ENCODE results near the gene ZG16B.

DNA sequence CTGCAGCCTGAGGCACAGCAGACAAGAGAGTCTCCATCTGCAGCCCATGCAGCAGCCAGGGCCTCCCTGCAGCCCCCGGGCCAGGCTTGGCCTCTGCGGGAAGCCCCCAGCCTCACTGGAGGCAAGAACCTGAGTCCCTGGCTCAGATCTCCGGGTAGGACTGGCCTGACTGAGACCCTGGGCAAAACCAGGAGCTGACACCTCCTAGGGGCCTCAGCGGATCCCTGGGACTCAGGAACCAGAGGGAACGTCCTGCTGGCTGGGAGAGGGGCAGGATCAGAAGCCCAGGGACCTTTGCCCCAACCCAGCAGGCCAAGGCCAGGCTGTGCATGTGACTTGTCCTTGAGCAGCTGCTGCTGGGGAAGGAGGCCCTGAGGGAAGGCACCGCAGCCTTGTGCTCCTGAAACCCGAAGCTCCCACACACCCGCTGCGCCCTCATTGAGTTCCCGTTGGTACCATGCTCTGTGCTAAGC, 14.8 kb upstream of the ZG16B start:
- TF ChIP-seq MAX (IDR thresholded peaks at IDR 0.05) (no peak), POLR2AphosphoS5 (IDR thresholded peaks at IDR 0.05; ENCODE audit: low read depth, low read length) (no peak), POLR2A (IDR thresholded peaks at IDR 0.05; ENCODE audit: borderline replicate concordance, extremely low read depth, insufficient read depth, insufficient read length) (no peak), EZH2phosphoT487 (IDR thresholded peaks at IDR 0.05; ENCODE audit: borderline replicate concordance) (no peak), REST (IDR thresholded peaks at IDR 0.05; ENCODE audit: low read depth) (no peak), SP1 (IDR thresholded peaks at IDR 0.05; ENCODE audit: low read depth) (no peak), EZH2 (IDR thresholded peaks at IDR 0.05) (no peak), RAD21 (IDR thresholded peaks at IDR 0.05; ENCODE audit: low read depth) (no peak)
- TF ChIP-seq, protein P1, sequence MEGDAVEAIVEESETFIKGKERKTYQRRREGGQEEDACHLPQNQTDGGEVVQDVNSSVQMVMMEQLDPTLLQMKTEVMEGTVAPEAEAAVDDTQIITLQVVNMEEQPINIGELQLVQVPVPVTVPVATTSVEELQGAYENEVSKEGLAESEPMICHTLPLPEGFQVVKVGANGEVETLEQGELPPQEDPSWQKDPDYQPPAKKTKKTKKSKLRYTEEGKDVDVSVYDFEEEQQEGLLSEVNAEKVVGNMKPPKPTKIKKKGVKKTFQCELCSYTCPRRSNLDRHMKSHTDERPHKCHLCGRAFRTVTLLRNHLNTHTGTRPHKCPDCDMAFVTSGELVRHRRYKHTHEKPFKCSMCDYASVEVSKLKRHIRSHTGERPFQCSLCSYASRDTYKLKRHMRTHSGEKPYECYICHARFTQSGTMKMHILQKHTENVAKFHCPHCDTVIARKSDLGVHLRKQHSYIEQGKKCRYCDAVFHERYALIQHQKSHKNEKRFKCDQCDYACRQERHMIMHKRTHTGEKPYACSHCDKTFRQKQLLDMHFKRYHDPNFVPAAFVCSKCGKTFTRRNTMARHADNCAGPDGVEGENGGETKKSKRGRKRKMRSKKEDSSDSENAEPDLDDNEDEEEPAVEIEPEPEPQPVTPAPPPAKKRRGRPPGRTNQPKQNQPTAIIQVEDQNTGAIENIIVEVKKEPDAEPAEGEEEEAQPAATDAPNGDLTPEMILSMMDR (IDR thresholded peaks at IDR 0.05 in 2 of 3, conservative IDR thresholded peaks at IDR 0.05 in 1 of 3; ENCODE audit: borderline replicate concordance in 1 of 3, insufficient read depth in 1 of 3, low read depth in 2 of 3, low read length in 2 of 3) = no peak
